ACHN (cell line): ENCODE measurements around the gene BRD2.

Experiments used
- DNase-seq: peaks from one replicate; pipeline ENCODE4 v3.0.0-alpha.2; 2015
- in situ Hi-C: cut with HindIII; loops from 2 replicates; pipeline ENCODE4 v1.10.0; 2017; ENCODE audit warnings: low sequenced_read_pairs, low pct_ligation_motif_present, low pct_unique_long_range_greater_than_20kb

BRD2 gene

GRCh38 chr6:32982702-32983492 lies 14.5 kb downstream of the BRD2 start:
- DNase-seq = no peak
- in situ Hi-C loops = no loop called here

GRCh38 chr6:32983493-32983848 lies 15.1 kb downstream of the BRD2 start:
- in situ Hi-C loops = no loop called here
- DNase-seq = no peak

DNA sequence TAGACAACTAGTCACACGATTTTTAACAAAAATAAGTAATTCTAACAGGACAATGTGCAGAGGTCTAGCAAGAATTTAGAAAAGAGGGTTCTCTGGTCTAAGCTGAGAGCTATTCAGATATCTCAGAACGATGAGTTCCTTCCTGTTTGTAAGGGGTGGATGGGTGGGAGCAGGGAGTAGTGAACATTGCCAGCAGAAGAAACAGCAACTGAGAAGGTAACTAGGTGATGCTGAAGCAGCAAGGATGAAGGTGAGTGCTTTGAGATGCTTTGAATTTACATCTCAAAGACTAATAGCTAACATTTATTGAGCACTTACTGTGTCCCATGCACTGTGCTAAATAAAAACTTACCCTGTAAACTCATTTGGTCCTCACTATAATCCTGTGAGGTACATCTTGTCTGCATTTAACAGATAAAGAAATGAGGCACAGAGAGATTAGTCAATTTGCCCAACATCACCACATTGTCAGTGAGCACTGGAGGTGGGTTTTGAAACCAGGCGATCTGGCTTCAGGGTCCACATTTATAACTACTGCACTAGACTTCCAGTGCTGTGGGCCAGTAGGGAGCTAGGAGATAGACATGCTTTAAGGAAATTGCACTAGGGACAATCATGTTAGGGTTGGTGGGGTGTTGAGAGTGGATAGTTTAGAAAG lies 15.7 kb downstream of the BRD2 start:
- in situ Hi-C loops = no loop called here
- DNase-seq = no peak

DNA sequence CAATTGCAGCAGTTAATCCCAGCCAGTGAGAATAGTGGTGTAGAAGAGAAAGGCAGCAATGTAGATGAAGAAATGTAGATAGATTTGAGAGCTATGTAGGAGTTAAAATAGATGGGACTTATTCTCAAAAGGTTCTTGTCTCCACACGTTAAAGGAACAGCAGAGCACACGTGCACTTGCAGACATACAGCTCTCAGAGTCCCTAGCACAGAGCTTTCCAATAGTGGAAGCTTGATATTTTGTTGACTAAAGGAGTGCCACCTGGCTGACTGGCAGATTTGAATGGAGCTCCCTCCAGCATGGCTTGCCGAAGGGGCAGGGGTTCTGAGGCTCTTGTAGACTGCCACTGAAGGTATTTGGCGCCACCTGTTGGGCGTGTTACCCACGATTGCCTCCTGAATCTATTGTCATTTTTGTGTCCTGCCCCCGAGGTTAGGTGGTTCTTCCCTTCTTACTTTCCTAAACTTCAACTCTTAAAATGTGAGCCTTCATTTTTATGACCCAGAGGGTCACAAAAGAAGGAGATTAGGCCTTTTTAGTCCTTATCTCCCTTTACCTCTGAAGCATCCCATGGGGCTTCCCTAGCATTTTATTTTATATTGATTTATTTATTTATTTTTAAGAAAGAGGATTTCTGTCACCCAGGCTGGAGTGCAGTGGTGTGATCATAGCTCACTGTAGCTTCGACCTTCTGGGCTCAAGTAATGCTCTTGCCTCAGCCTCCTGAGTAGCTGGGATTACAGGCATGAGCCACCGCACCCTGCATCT lies 16.4 kb downstream of the BRD2 start:
- in situ Hi-C loops = no loop called here
- peak; percentile 78 for DNase-seq

DNA sequence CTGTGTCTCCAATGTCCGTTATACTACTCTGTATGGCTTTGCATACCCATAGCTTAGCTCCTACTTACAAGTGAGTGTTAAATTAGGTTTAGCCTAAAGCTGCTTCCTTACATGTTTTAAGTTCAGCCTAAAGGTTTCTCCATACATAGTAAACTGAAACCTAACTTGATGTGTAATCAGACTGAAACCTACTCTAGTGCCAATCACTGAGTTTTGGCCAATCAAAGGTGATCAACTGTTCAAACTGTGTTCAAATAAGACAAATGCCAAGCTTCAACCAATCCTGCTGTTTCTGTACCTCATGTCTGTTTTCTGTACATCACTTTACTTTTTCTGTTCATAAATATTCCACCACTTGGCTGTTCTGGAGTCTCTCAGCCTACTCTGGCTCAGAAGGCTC lies 21.0 kb downstream of the BRD2 start:
- in situ Hi-C loops = no loop called here
- DNase-seq = no peak

DNA sequence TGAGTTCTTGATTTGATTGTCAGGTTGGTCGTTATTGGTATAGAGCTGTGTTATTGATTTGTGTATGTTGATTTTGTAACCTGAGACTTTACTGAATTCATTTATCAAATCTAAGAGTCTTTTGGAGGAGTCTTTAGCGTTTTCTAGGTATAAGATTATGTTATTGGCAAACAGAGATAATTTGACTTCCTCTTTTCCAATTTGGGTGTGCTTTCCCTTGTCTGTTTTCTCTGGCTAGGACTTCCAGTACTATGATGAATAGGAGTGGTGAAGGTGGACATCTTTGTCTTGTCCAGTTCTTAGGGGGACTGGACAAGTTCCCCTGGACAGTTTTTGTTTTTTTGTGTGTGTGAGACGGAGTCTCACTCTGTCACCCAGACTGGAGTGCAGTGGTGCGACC lies 23.6 kb downstream of the BRD2 start:
- in situ Hi-C loops = no loop called here
- DNase-seq = no peak

DNA sequence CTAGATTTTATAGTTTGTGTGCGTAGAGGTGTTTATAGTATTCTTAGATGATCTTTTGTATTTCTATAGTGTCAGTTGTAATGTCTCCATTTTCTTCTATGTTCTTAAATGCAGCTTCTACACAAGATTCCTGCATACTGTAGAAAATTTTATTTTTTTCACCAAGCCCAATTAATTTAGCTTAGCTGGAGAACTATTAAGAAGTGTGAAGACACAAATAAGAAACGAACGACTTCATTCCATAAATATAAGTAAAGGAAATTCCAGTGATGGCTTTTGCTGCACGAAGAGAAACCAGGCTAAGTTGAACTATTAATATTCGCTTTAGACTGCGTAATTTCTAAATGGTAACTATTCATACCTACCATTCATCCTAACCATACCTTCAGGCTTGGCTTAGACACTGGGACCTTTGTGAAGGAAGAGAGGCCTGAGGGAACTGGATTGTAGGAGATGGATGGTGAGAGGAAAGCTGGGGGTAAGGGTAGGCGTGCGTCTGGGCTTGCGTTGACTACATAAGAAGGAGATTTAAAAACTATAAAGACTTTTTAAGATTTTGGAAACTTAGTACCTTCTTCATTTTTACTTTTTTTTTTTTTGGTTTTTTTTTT lies 25.1 kb downstream of the BRD2 start:
- no peak for DNase-seq
- in situ Hi-C loops = no loop called here

- in situ Hi-C loops = no loop called here
- DNase-seq = no peak
Observed at GRCh38 chr6:32995448-32995847, 27.1 kb downstream of the BRD2 start.

- in situ Hi-C loops = no loop called here
- DNase-seq = no peak
Observed at GRCh38 chr6:33000055-33000454, 31.7 kb downstream of the BRD2 start.

GRCh38 chr6:33001685-33002084 lies 33.3 kb downstream of the BRD2 start:
- DNase-seq = no peak
- in situ Hi-C loops = no loop called here

DNA sequence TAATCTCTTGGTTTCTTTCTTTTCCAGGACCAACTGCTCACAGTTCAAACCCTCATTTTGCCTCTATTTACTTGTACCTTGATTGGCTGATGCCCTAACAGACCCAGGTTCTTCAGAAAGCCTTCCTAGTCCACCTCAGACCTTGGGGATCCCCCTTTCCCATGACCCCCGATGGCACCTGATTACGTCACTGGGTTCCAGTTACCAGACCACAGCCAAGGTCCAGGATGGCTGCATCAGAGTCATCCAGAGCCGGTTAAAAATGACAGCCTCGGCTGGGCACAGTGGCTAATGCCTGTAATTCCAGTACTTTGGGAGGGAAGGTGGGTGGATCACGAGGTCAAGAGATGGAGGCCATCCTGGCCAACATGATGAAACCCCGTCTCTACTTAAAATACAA lies 36.5 kb downstream of the BRD2 start:
- DNase-seq = no peak

GRCh38 chr6:33007831-33008400 lies 39.5 kb downstream of the BRD2 start:
- in situ Hi-C loops = no loop called here
- DNase-seq = no peak

More for the DNA sequence above, 36.5 kb downstream of the BRD2 start:
- in situ Hi-C loops = no loop called here

DNA sequence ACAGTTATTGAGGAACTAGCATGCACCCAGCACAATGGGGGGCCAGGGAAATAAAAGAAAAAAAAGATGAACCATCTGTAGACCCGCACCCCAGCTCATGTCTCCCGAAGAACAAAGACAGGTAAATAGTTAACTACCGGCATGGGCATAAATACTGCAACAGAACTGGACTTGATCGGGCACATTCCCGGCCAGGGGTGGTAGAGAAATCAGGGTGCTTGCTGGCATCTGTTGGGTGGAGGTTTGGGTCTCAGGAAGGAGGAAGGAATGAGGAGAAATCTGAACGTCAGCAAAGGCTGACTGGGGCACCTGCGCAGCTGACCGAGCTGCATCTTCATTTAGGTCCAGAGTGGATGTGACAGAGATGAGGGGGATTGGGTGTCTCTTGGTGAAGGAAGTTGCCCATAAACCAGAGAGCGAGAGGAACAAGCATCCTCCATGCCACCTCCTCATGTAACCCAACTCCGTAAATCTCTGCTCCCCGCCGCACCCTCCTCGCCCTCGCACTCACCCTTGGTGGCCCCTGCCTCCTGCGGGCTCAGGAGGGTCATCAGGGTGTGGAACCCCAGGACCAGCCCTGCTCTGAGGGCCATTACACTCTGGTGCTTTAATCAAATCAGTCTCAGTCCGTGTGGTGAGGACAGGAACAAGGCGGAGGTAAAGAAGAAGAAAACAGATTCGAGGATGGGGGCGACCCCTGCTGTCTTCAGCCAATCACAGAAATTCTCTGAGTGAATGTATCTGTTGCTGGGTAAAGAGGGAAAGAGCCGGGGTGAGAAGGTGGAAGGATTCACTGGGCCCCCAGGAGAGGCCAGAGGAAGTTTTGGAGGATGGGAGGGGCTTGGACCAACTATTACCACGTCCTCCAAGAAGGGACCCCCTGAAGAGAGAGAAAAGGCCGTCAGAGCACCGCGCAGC lies 40.8 kb downstream of the BRD2 start, which contains the start of gene HLA-DOA:
Gene HLA-DOA (minus strand): TSS at position 648 of the 918 bp plus-strand sequence.
- in situ Hi-C loops = no loop called here
- DNase-seq = no peak

GRCh38 chr6:33010356-33010755 lies 42.0 kb downstream of the BRD2 start:
- no peak for DNase-seq
- in situ Hi-C loops = no loop called here

GRCh38 chr6:33013608-33014007 lies 45.2 kb downstream of the BRD2 start:
- in situ Hi-C loops = no loop called here
- no peak for DNase-seq

- in situ Hi-C loops = no loop called here
- DNase-seq = peak; percentile 69
Observed at GRCh38 chr6:33014841-33015634, 46.6 kb downstream of the BRD2 start.

DNA sequence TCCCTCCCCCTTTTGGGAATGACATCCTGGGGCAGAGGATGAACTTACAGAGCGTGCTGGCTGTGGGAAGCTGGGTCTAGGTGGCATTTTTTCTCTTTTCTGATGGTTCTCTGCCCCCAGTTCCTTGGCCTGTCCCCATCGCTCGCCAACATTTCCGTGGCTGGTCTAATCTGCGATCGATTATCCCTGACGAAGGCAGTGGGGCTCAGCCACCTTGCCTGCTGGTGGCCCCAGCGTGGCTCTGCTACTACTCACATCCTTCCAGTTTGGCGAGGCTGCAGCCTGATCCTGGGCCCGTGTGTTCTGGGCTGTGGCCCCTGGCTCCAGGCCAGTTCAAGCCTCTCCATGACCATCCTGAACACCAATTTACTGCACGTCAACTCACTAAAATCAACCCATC lies 47.4 kb downstream of the BRD2 start:
- in situ Hi-C loops = no loop called here
- no peak for DNase-seq
